B cell (primary cell): ENCODE results near the gene ZDHHC4.

ENCODE experiments used
- EZH2 ChIP-seq: IDR thresholded peaks from 2 replicates; pipeline ENCODE4 v1.6.1; 2012; ENCODE audit warnings: borderline replicate concordance, low read depth, mild to moderate bottlenecking, moderate library complexity, low read length; ENCODE audit not compliant: insufficient read depth, poor library complexity, severe bottlenecking
- TF ChIP-seq, protein P1 (sequence below): fragments of 200-600 bp; IDR thresholded peaks from one replicate; pipeline ENCODE4 v1.8.0; 2022; ENCODE audit warnings: antibody characterized with exemption, mild to moderate bottlenecking

DNA sequence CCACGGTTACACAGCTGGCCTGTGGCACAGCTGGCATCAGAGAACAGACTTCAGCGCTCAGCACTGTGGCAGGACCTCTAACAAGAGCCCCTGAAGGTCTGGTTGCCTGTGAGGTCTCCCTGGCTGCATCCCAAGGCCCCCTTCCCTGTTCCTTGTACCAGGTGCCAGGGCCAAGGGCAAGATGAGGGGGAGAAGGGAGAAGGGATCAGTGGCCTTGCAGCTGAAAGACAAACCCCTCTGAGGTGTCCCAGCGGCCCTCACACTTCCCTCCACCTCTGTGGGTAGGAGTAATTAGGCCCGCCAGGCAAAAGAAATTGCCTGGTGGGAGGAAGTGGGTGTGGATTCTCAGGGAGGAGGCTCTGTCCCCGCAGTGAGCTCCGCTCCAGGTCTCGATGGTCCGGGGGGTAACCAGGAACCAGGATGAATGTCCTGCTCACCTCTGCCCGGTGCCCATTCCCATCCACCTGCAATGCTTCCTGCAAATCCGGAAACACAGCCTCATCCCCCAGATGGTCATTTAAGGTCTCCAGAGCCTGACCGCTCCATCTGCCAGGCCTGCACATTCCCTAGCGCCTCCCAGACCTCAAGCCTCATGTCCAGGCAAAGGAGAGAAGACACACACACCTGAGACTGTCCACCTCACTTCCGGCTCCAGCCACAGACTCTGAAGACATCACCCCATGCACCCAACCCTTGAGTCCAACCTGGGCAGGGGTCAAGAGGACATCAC lies 48.7 kb upstream of the ZDHHC4 start:
- TF ChIP-seq, protein P1, sequence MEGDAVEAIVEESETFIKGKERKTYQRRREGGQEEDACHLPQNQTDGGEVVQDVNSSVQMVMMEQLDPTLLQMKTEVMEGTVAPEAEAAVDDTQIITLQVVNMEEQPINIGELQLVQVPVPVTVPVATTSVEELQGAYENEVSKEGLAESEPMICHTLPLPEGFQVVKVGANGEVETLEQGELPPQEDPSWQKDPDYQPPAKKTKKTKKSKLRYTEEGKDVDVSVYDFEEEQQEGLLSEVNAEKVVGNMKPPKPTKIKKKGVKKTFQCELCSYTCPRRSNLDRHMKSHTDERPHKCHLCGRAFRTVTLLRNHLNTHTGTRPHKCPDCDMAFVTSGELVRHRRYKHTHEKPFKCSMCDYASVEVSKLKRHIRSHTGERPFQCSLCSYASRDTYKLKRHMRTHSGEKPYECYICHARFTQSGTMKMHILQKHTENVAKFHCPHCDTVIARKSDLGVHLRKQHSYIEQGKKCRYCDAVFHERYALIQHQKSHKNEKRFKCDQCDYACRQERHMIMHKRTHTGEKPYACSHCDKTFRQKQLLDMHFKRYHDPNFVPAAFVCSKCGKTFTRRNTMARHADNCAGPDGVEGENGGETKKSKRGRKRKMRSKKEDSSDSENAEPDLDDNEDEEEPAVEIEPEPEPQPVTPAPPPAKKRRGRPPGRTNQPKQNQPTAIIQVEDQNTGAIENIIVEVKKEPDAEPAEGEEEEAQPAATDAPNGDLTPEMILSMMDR: no peak
- TF ChIP-seq EZH2: no peak
